ENCODE results near the gene DGKZ. TPM values are rescaled to one million over a fixed set of nuclear protein-coding genes. Genes with fewer than 3 reads are reported as not detected.

DGKZ gene
- total RNA-seq, 1 experiment from 2014 or later: 59.3 TPM

GRCh38 chr11:46387456-46387855, 40.2 kb downstream of the DGKZ start:
- no peak for DNase-seq
- Mint-ChIP-seq H3K9me3 (ENCODE audit: unreplicated experiment) (no peaks in the 10 kb centered on the region), H3K27me3 (ENCODE audit: insufficient read depth, unreplicated experiment) (peaks cover 12% of the 10 kb centered on the region), H3K4me3 (ENCODE audit: unreplicated experiment) (no peak overlapping the region), H3K36me3 (ENCODE audit: insufficient read depth, unreplicated experiment) (peaks cover 30% of the 10 kb centered on the region), H3K4me1 (ENCODE audit: low read depth, unreplicated experiment) (peaks cover 10% of the 10 kb centered on the region), H3K27ac (ENCODE audit: unreplicated experiment) (no peak overlapping the region)
- no peaks in the 10 kb centered on the region for H3K9me3 ChIP-seq
- H3K4me3 ChIP-seq (ENCODE audit: low read depth, low read length): no peak overlapping the region
- intact Hi-C loops (cut with micrococcal nuclease; ENCODE audit: unreplicated experiment): no loop called here
- CTCF ChIA-PET: interaction anchor here (1.2 kb wide), 1 partner anchor 22 kb away, joined by 3 read pairs; no protein-coding TSS in a partner anchor
- TF ChIP-seq CTCF (IDR thresholded peaks at IDR 0.05; ENCODE audit: insufficient read depth in 1 of 2, low read depth in 1 of 2, low read length in 1 of 2, severe bottlenecking in 1 of 2, unreplicated experiment in 1 of 2): no peak
- H3K36me3 ChIP-seq (ENCODE audit: control insufficient read depth, insufficient read depth, low read length): no peaks in the 10 kb centered on the region
- POLR2A ChIA-PET: no interaction called here
- peaks cover 19% of the 10 kb centered on the region for H3K4me1 ChIP-seq
- H3K27me3 ChIP-seq (replicated peaks; ENCODE audit: control insufficient read depth, insufficient read depth, low read length): peaks cover 6% of the 10 kb centered on the region
- no TSS peak for BruUV-seq (replicated peaks)

DNA sequence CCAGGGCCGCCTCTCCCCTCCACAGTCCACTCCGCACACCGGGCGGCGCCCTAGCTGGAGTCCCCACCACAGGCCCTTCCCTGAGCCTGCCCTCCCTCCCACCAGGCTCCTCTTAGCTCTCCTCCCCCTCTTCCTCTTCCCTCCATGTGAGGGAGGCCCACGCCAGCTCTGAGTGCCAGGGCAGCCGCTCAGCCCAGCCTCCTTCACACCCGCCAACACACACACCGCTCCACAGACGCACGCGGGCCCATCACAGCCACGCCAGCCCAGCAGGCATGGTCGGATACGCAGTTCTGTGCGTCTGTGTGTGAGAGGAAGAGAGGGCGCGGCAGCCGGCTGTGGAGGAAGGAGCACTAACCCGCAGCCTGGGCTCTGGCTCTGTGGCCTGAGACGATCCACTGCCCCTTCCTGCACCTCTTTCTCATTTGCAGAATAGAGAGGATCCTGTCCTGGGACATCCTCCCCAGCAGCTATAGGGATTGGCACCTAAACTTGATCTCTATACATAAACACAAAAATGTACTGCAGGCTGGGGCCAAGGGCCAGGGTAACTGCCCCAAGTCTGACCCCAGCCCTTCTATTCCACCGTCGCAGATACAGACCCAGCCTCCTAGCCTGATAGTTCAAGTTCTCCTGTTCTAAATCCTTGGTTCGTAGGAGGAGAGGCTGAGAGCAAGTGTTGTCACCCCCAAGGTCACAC, 40.8 kb downstream of the DGKZ start:
- BruUV-seq (replicated peaks): no TSS peak
- intact Hi-C loops (cut with micrococcal nuclease; ENCODE audit: unreplicated experiment): loop anchor here (2.0 kb wide), 1 partner anchor 141 kb away; no protein-coding TSS in a partner anchor
- H3K4me1 ChIP-seq: peaks cover 19% of the 10 kb centered on the region
- Mint-ChIP-seq H3K27ac (ENCODE audit: unreplicated experiment) (no peak overlapping the region), H3K4me3 (ENCODE audit: unreplicated experiment) (no peak overlapping the region), H3K9me3 (ENCODE audit: unreplicated experiment) (no peaks in the 10 kb centered on the region), H3K36me3 (ENCODE audit: insufficient read depth, unreplicated experiment) (peaks cover 34% of the 10 kb centered on the region), H3K4me1 (ENCODE audit: low read depth, unreplicated experiment) (peaks cover 15% of the 10 kb centered on the region), H3K27me3 (ENCODE audit: insufficient read depth, unreplicated experiment) (peaks cover 12% of the 10 kb centered on the region)
- TF ChIP-seq CTCF (IDR thresholded peaks at IDR 0.05; ENCODE audit: insufficient read depth in 1 of 2, low read depth in 1 of 2, low read length in 1 of 2, severe bottlenecking in 1 of 2, unreplicated experiment in 1 of 2): no peak
- ChIA-PET CTCF (interaction anchor here (0.7 to 1.0 kb wide), 4 partner anchors 19 to 149 kb away, joined by 3 to 4 read pairs (median 4); no protein-coding TSS in a partner anchor), POLR2A (interaction anchor here (0.8 kb wide), 1 partner anchor 145 kb away, joined by 3 read pairs; no protein-coding TSS in a partner anchor)
- no peak overlapping the region for H3K4me3 ChIP-seq (ENCODE audit: low read depth, low read length)
- H3K9me3 ChIP-seq: no peaks in the 10 kb centered on the region
- H3K36me3 ChIP-seq (ENCODE audit: control insufficient read depth, insufficient read depth, low read length): no peaks in the 10 kb centered on the region
- H3K27me3 ChIP-seq (replicated peaks; ENCODE audit: control insufficient read depth, insufficient read depth, low read length): peaks cover 6% of the 10 kb centered on the region
- no peak for DNase-seq

- no peaks in the 10 kb centered on the region for H3K9me3 ChIP-seq
- H3K4me1 Mint-ChIP-seq (ENCODE audit: low read depth, unreplicated experiment): peaks cover 19% of the 10 kb centered on the region
- peaks cover 6% of the 10 kb centered on the region for H3K27me3 ChIP-seq (replicated peaks; ENCODE audit: control insufficient read depth, insufficient read depth, low read length)
- CTCF ChIA-PET: interaction anchor here (0.6 to 1.0 kb wide), 6 partner anchors 19 to 330 kb away, joined by 3 to 8 read pairs (median 4); no protein-coding TSS in a partner anchor
- peaks cover 14% of the 10 kb centered on the region for H3K4me1 ChIP-seq
- POLR2A ChIA-PET: interaction anchor here (0.8 kb wide), 1 partner anchor 146 kb away, joined by 3 read pairs; no protein-coding TSS in a partner anchor
- no peak overlapping the region for H3K27ac Mint-ChIP-seq (ENCODE audit: unreplicated experiment)
- H3K4me3 ChIP-seq (ENCODE audit: low read depth, low read length): peak overlapping the region; percentile 37
- no peaks in the 10 kb centered on the region for H3K36me3 ChIP-seq (ENCODE audit: control insufficient read depth, insufficient read depth, low read length)
- H3K36me3 Mint-ChIP-seq (ENCODE audit: insufficient read depth, unreplicated experiment): peaks cover 31% of the 10 kb centered on the region
- no peak for TF ChIP-seq CTCF (IDR thresholded peaks at IDR 0.05; ENCODE audit: insufficient read depth in 1 of 2, low read depth in 1 of 2, low read length in 1 of 2, severe bottlenecking in 1 of 2, unreplicated experiment in 1 of 2)
- peaks cover 12% of the 10 kb centered on the region for H3K27me3 Mint-ChIP-seq (ENCODE audit: insufficient read depth, unreplicated experiment)
- peak overlapping the region; percentile 76 for H3K4me3 Mint-ChIP-seq (ENCODE audit: unreplicated experiment)
- no peaks in the 10 kb centered on the region for H3K9me3 Mint-ChIP-seq (ENCODE audit: unreplicated experiment)
- intact Hi-C loops (cut with micrococcal nuclease; ENCODE audit: unreplicated experiment): loop anchor here (1.0 to 2.0 kb wide), 3 partner anchors 8 to 149 kb away; partner anchors contain the start of gene MDK
- no TSS peak for BruUV-seq (replicated peaks)
- DNase-seq: no peak
Observed at GRCh38 chr11:46388619-46389449, 41.6 kb downstream of the DGKZ start.
